ENCODE data around the gene GLI3.

Gene GLI3

GRCh38 chr7:42020061-42020460 is 216.9 kb downstream of the GLI3 start:
- DNase-seq (ENCODE audit: low spot score): no peak
- no peak overlapping the region for H3K27ac ChIP-seq
- no peak for TF ChIP-seq CTCF (IDR thresholded peaks at IDR 0.05)
- no peak overlapping the region for H3K4me3 ChIP-seq

GRCh38 chr7:42017349-42017986 is 219.5 kb downstream of the GLI3 start:
- Histone ChIP-seq H3K27ac (no peak overlapping the region), H3K4me3 (no peak overlapping the region)
- TF ChIP-seq CTCF (IDR thresholded peaks at IDR 0.05): no peak
- no peak for DNase-seq (ENCODE audit: low spot score)

DNA sequence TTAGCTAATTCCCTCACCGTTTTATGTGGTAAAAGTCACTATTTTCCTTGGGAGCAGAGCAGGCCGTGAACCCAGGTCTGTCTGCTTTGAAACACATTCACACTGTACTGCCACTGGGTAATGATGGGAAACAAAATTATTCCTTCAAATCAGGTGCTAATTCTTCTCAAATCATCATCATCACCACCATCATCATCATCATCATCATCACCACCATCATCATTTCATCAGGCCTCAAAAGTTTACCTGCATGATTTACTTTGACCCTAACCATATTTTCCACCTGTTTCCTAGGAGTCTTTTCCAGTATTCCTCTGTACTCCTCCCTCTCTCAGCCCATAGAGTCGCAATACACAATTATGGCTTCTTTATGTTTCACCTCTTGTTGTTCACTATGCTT is 220.5 kb downstream of the GLI3 start:
- TF ChIP-seq CTCF (IDR thresholded peaks at IDR 0.05): no peak

DNA sequence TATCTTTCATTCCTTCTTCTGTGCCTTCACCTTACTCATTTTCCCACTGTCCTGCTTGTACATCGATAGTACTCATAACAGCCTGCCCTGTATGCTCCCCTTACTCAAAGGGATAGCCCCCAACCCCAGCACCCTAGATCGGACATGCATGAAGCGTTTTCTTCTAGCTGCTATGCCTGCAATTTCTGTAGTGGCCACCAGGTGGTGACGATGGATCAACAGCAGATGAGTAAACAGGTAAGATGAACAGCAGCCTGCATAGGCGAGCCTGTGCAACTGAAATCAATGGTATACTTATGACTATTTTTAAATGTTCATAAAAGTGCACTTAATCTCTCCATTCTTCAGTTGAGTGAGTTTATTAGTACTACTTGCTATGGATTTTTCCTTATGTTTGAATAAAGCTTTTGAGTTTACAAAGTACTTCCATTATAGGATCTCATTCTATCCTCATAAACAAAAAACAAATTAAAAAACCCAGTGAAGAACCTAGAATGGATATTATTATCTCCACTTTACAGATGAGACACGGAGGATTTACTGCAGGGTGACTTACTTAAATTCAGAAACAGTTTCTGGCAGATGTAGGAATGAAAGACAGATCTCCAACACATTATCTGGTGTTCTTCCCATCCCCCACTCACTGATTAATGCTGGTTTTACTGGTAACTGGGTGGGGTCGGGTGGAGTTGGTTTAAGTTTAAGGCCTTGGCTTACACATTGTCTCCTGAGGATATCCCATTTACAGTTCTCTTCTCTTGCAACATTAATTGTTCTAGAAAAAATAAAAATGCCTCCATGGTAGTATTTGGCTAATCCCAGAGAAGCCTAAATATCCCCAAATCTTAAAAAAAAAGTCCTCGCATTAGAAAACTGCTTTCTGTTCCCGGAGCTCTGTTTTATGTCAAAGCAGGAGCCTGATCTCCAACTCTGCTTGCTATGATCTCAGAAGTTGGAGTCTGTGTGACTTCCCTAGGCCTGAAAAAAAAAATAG is 222.1 kb downstream of the GLI3 start:
- no peak overlapping the region for H3K4me3 ChIP-seq
- no peak overlapping the region for H3K27ac ChIP-seq
- DNase-seq (ENCODE audit: low spot score): no peak
- no peak for TF ChIP-seq CTCF (IDR thresholded peaks at IDR 0.05)

More for the DNA sequence above, 220.5 kb downstream of the GLI3 start:
- no peak for DNase-seq (ENCODE audit: low spot score)
- no peak overlapping the region for H3K4me3 ChIP-seq
- H3K27ac ChIP-seq: no peak overlapping the region

DNA sequence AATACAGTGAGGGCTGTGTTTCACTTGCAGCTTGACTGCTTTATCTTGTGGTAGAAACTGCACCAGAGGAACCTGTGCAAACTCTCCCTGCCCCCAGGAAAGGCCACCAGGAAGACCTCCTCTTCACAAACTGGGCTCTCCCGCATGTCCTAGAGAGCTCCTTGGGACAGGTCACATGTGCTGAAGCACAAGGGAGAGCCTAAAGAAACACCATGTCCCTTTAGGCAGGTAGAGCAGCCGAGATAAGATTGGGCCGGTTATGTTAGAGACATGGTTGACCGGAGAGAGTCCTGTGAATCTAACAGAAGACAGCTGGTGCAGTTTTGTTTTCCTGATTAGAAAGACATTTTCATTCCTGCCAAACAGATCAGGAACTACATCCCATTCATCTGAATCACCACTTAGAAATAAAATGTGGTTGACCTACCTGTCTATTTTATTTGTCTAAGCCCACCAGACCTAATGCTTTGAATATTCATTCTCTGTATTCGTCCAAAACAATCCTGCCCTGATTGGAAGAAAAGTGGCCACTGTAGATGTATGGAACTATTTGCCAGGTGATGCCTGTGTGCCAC is 224.1 kb downstream of the GLI3 start:
- H3K27ac ChIP-seq: no peak overlapping the region
- H3K4me3 ChIP-seq: no peak overlapping the region
- DNase-seq (ENCODE audit: low spot score): no peak
- TF ChIP-seq CTCF (IDR thresholded peaks at IDR 0.05): no peak

DNA sequence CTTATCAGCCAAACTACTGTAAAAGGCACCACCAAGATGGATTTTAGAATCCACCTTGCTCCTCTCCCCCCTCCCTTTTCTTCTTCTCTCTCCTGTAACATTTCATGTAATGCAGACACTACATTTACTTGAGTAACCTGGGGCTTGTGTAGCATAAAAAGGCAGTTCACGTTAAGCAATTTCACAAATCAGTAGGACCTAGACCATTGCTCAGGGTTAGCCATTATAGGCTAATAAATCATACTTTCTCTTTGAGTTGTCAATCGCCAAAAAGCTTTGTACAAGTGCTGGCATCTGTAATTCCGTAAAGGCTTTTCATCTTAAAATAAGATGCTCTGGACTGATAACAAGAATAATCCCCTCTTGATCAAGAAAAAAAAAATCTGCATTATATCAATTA is 224.7 kb downstream of the GLI3 start:
- no peak for TF ChIP-seq CTCF (IDR thresholded peaks at IDR 0.05)
- H3K27ac ChIP-seq: no peak overlapping the region
- no peak for DNase-seq (ENCODE audit: low spot score)
- H3K4me3 ChIP-seq: no peak overlapping the region

Measured in coronary artery (tissue), 2 donors.